OCI-LY7 (cell line): Measurements from ENCODE around the gene RNF114. TPM values are rescaled to one million over a fixed set of nuclear protein-coding genes. Genes with fewer than 3 reads are reported as not detected.

Source experiments
- BruUV-seq: library from RNA; stranded (reverse); fragments of 400-500 nt; replicated peaks from 2 replicates; lab custom pipeline; 2021; lab: Mats Ljungman, UMichigan
- CTCF ChIA-PET: fragments of 300-600 bp; sonication (Branson Sonifier 250); formaldehyde crosslinking; loops from one replicate; lab custom pipeline; 2022; ENCODE audit warnings: antibody characterized with exemption; ENCODE audit not compliant: unreplicated experiment; lab: Charles Lee
- POLR2A ChIA-PET: fragments of 300-600 bp; sonication (Branson Sonifier 250); formaldehyde crosslinking; loops from one replicate; lab custom pipeline; 2022; ENCODE audit warnings: antibody characterized with exemption; lab: Charles Lee
- DNase-seq: peaks from one replicate; pipeline ENCODE4 v3.0.0-alpha.2; 2015; ENCODE audit warnings: low spot score
- H2AFZ ChIP-seq: fragments of 200-600 bp; sonication (generic), shearing (Covaris generic); 2 replicates; pipeline ENCODE4 v1.6.1; 2014; ENCODE audit warnings: mild to moderate bottlenecking, antibody characterized with exemption, low read length, moderate library complexity
- H3K27ac ChIP-seq: fragments of 200-600 bp; sonication (generic); 2 replicates; pipeline ENCODE4 v1.5.1; 2014; ENCODE audit warnings: mixed run types, low read depth, mild to moderate bottlenecking, moderate library complexity, low read length, inconsistent platforms; ENCODE audit not compliant: poor library complexity, severe bottlenecking
- H3K36me3 ChIP-seq: fragments of 200-600 bp; sonication (generic); 2 replicates; pipeline ENCODE4 v1.6.1; 2014; ENCODE audit warnings: mild to moderate bottlenecking, antibody characterized with exemption, low read length, moderate library complexity, mixed read lengths; ENCODE audit not compliant: insufficient read depth
- H3K4me1 ChIP-seq: fragments of 200-600 bp; sonication (generic); 2 replicates; pipeline ENCODE4 v1.5.1; 2014; ENCODE audit warnings: mild to moderate bottlenecking, low read length; ENCODE audit not compliant: insufficient read depth, poor library complexity, severe bottlenecking
- H3K4me2 ChIP-seq: fragments of 200-600 bp; sonication (generic); 2 replicates; pipeline ENCODE4 v1.6.1; 2014; ENCODE audit warnings: mild to moderate bottlenecking, low read length
- H3K4me3 ChIP-seq: fragments of 200-600 bp; sonication (generic); 2 replicates; pipeline ENCODE4 v1.5.1; 2014; ENCODE audit warnings: mild to moderate bottlenecking, low read depth, low read length; ENCODE audit not compliant: poor library complexity, severe bottlenecking
- H3K79me2 ChIP-seq: fragments of 200-600 bp; sonication (generic); 2 replicates; pipeline ENCODE4 v1.6.1; 2016; ENCODE audit warnings: low read depth, mild to moderate bottlenecking, low read length, moderate library complexity, mixed read lengths; ENCODE audit not compliant: insufficient read depth
- H3K9me2 ChIP-seq: fragments of 200-600 bp; sonication (generic); 2 replicates; pipeline ENCODE4 v1.6.1; 2016; ENCODE audit warnings: mild to moderate bottlenecking, low read length, mixed read lengths; ENCODE audit not compliant: insufficient read depth
- H3K9me3 ChIP-seq: fragments of 200-600 bp; sonication (generic); 2 replicates; pipeline ENCODE4 v1.6.1; 2014; ENCODE audit warnings: mild to moderate bottlenecking, mixed run types, low read length, mixed read lengths
- H4K20me1 ChIP-seq: fragments of 200-600 bp; sonication (generic); 2 replicates; pipeline ENCODE4 v1.6.1; 2014; ENCODE audit warnings: mild to moderate bottlenecking, antibody characterized with exemption, low read length, moderate library complexity, mixed read lengths; ENCODE audit not compliant: insufficient read depth
- CTCF ChIP-seq: fragments of 200-600 bp; sonication (generic); conservative IDR thresholded peaks from 2 replicates; pipeline ENCODE4 v1.5.1; 2014; ENCODE audit warnings: mild to moderate bottlenecking, antibody characterized with exemption, low read length, moderate library complexity, mixed read lengths
- EZH2phosphoT487 ChIP-seq: fragments of 200-600 bp; sonication (generic); IDR thresholded peaks from 2 replicates; pipeline ENCODE4 v1.6.1; 2018; ENCODE audit warnings: low read depth, borderline replicate concordance, mild to moderate bottlenecking, mixed run types, antibody characterized with exemption, low read length, moderate library complexity, mixed read lengths
- intact Hi-C: fragments of 100-400 bp; cut with micrococcal nuclease; formaldehyde crosslinking; loops from one replicate; pipeline ENCODE4 v1.10.0; 2022; ENCODE audit not compliant: unreplicated experiment
- total RNA-seq, 2 experiments: library from RNA; depleted of rRNA in 1 of 2; stranded (reverse); fragments of >200 nt in 1 of 2; shearing (Covaris generic) in 1 of 2; gene quantifications; 2 replicates each; pipeline ENCODE4 v1.2.3, GENCODE V29; 2014 to 2022

The RNF114 gene
- total RNA-seq, 2 experiments from 2014 or later: 48.4 to 62.4 TPM

- no peak overlapping the region for H2AFZ ChIP-seq
- no peaks in the 10 kb centered on the region for H3K9me3 ChIP-seq
- H3K4me2 ChIP-seq: no peak overlapping the region
- DNase-seq: no peak
- intact Hi-C loops: no loop called here
- H3K4me1 ChIP-seq: no peaks in the 10 kb centered on the region
- no peak overlapping the region for H3K27ac ChIP-seq
- ChIA-PET POLR2A (interaction anchor here (0.6 to 1.5 kb wide), 2 partner anchors 12 to 386 kb away, joined by 3 to 8 read pairs; no protein-coding TSS in a partner anchor), CTCF (interaction anchor here (1.3 kb wide), 1 partner anchor 9 kb away, joined by 4 read pairs; no protein-coding TSS in a partner anchor)
- peaks cover 51% of the 10 kb centered on the region for H3K36me3 ChIP-seq
- TF ChIP-seq EZH2phosphoT487 (no peak), CTCF (no peak)
- no peaks in the 10 kb centered on the region for H4K20me1 ChIP-seq
- BruUV-seq: no TSS peak
- H3K4me3 ChIP-seq: no peak overlapping the region
- no peaks in the 10 kb centered on the region for H3K9me2 ChIP-seq
- no peaks in the 10 kb centered on the region for H3K79me2 ChIP-seq
These were observed 31.6 kb upstream of the RNF114 start for GRCh38 chr20:49904440-49905214.

- POLR2A ChIA-PET: no interaction called here
- no peak overlapping the region for H3K4me2 ChIP-seq
- TF ChIP-seq EZH2phosphoT487 (no peak), CTCF (no peak)
- no peak overlapping the region for H3K4me3 ChIP-seq
- no peaks in the 10 kb centered on the region for H4K20me1 ChIP-seq
- H3K27ac ChIP-seq: no peak overlapping the region
- no peak for DNase-seq
- H3K36me3 ChIP-seq: peaks cover 60% of the 10 kb centered on the region
- no peaks in the 10 kb centered on the region for H3K9me3 ChIP-seq
- intact Hi-C loops: no loop called here
- CTCF ChIA-PET: no interaction called here
- no peaks in the 10 kb centered on the region for H3K9me2 ChIP-seq
- BruUV-seq: no TSS peak
- H3K79me2 ChIP-seq: no peaks in the 10 kb centered on the region
- no peaks in the 10 kb centered on the region for H3K4me1 ChIP-seq
- H2AFZ ChIP-seq: no peak overlapping the region
These were observed 30.6 kb upstream of the RNF114 start for GRCh38 chr20:49905415-49906091.
